Body of pancreas (tissue), 4 donors: ENCODE results near the gene CHSY3. TPM values are rescaled to one million over a fixed set of nuclear protein-coding genes. Genes with fewer than 3 reads are reported as not detected.

Source experiments
- ATAC-seq: fragments of 150-250 bp; one replicate; pipeline ENCODE4 v1.9.1; 2016
- DNase-seq, 4 donors: peaks; one replicate each; pipeline ENCODE4 v3.0.0-alpha.2; 2019
- H3K27ac ChIP-seq, 4 donors: fragments of 200-600 bp; sonication (generic); 1 replicate in 3 of 4; 2 replicates in 1 of 4; pipeline versions ENCODE4 v1.5.1 to v1.6.1; 2016 to 2019; ENCODE audit warnings: mild to moderate bottlenecking in 1 of 4, mixed read lengths in 1 of 4, moderate library complexity in 1 of 4
- H3K27me3 ChIP-seq, 2 donors: fragments of 200-600 bp; sonication (generic); one replicate each; pipeline ENCODE4 v1.6.0; 2016; ENCODE audit warnings: mild to moderate bottlenecking in 1 of 2
- H3K36me3 ChIP-seq, 2 donors: fragments of 200-600 bp; sonication (generic); replicated peaks in 1 of 2; 2 replicates each; pipeline ENCODE4 v1.5.1; 2016; ENCODE audit warnings: low read depth in 2 of 2; ENCODE audit not compliant: insufficient read depth in 1 of 2
- H3K4me1 ChIP-seq: fragments of 200-600 bp; sonication (generic); one replicate; pipeline ENCODE4 v1.6.0; 2016
- H3K4me3 ChIP-seq, 2 donors: fragments of 200-600 bp; sonication (generic); 1 replicate in 1 of 2; 2 replicates in 1 of 2; pipeline ENCODE4 v1.5.1; 2016 to 2019
- H3K9me3 ChIP-seq, 3 donors: fragments of 200-600 bp; sonication (generic); 1 replicate in 2 of 3; 2 replicates in 1 of 3; pipeline ENCODE4 v1.5.1; 2016
- CTCF ChIP-seq, 7 experiments: fragments of 450-650 bp in 4 of 7; fragments of 200-600 bp in 3 of 7; sonication (generic) in 3 of 7; IDR thresholded peaks; one replicate each; pipeline ENCODE4 v1.5.1; 2016 to 2019; ENCODE audit warnings: antibody characterized with exemption in 7 of 7
- POLR2A ChIP-seq, 3 donors: fragments of 450-650 bp; IDR thresholded peaks; one replicate each; pipeline ENCODE4 v1.6.1; 2016; ENCODE audit warnings: antibody characterized with exemption in 3 of 3, mild to moderate bottlenecking in 2 of 3
- WGBS, 2 donors: methylation state at CpG; one replicate each; pipeline ENCODE4 v1.1.5; 2017; 5-methylcytosine and 5-hydroxymethylcytosine counted together
- intact Hi-C: fragments of 100-400 bp; cut with DNase I; formaldehyde crosslinking; loops from one replicate; pipeline ENCODE4 v1.15.1; 2023
- total RNA-seq, 2 donors: library from RNA; depleted of rRNA; stranded (reverse); fragments of >200 nt; gene quantifications; one replicate each; pipeline ENCODE4 v1.1.0, GENCODE V29; 2016

The CHSY3 gene
- total RNA-seq, 2 donors from 2014 or later, result 3.3 to 6.5 TPM

GRCh38 chr5:129971714-129972113 lies 67.4 kb downstream of the CHSY3 start:
- DNase-seq (no peak), ATAC-seq (no peak)
- H3K36me3 ChIP-seq, result no peaks in the 10 kb centered on the region
- no peak overlapping the region for H3K4me3 ChIP-seq
- H3K4me1 ChIP-seq, result no peaks in the 10 kb centered on the region
- H3K27ac ChIP-seq, result no peak overlapping the region
- H3K9me3 ChIP-seq, result no peaks in the 10 kb centered on the region
- intact Hi-C loops, result no loop called here
- TF ChIP-seq POLR2A (IDR thresholded peaks at IDR 0.05) (no peak), CTCF (IDR thresholded peaks at IDR 0.05) (no peak)
- no peaks in the 10 kb centered on the region for H3K27me3 ChIP-seq

- H3K4me1 ChIP-seq, result no peaks in the 10 kb centered on the region
- ATAC-seq, result no peak
- no peak overlapping the region for H3K27ac ChIP-seq
- no peak for DNase-seq
- no peaks in the 10 kb centered on the region for H3K36me3 ChIP-seq
- H3K27me3 ChIP-seq, result no peaks in the 10 kb centered on the region
- H3K9me3 ChIP-seq, result no peaks in the 10 kb centered on the region
- intact Hi-C loops, result no loop called here
- H3K4me3 ChIP-seq, result no peak overlapping the region
- no peak for TF ChIP-seq CTCF (IDR thresholded peaks at IDR 0.05)
- no peak for TF ChIP-seq POLR2A (IDR thresholded peaks at IDR 0.05)
Measured at GRCh38 chr5:129972465-129973141, 68.3 kb downstream of the CHSY3 start.

GRCh38 chr5:129973716-129974426 lies 69.6 kb downstream of the CHSY3 start:
- no peak for DNase-seq
- no peaks in the 10 kb centered on the region for H3K4me1 ChIP-seq
- TF ChIP-seq CTCF (IDR thresholded peaks at IDR 0.05) (no peak), POLR2A (IDR thresholded peaks at IDR 0.05) (no peak)
- no peaks in the 10 kb centered on the region for H3K36me3 ChIP-seq
- ATAC-seq, result no peak
- no peak overlapping the region for H3K4me3 ChIP-seq
- no peaks in the 10 kb centered on the region for H3K9me3 ChIP-seq
- H3K27me3 ChIP-seq, result no peaks in the 10 kb centered on the region
- no peak overlapping the region for H3K27ac ChIP-seq
- intact Hi-C loops, result no loop called here
- 77 to 87% methylated on average over 2 of the region's 2 CpGs for WGBS, 2 donors

GRCh38 chr5:129977810-129978209 lies 73.5 kb downstream of the CHSY3 start:
- no peak overlapping the region for H3K27ac ChIP-seq
- H3K4me1 ChIP-seq, result no peaks in the 10 kb centered on the region
- no peaks in the 10 kb centered on the region for H3K9me3 ChIP-seq
- ATAC-seq (no peak), DNase-seq (no peak)
- no peak for TF ChIP-seq POLR2A (IDR thresholded peaks at IDR 0.05)
- H3K27me3 ChIP-seq, result no peaks in the 10 kb centered on the region
- H3K4me3 ChIP-seq, result no peak overlapping the region
- intact Hi-C loops, result no loop called here
- no peaks in the 10 kb centered on the region for H3K36me3 ChIP-seq

GRCh38 chr5:129978270-129978669 lies 74.0 kb downstream of the CHSY3 start:
- H3K9me3 ChIP-seq, result no peaks in the 10 kb centered on the region
- WGBS, 2 donors, result 40 to 42% methylated on average over 1 of the region's 1 CpG
- no peaks in the 10 kb centered on the region for H3K4me1 ChIP-seq
- no peaks in the 10 kb centered on the region for H3K36me3 ChIP-seq
- H3K27me3 ChIP-seq, result no peaks in the 10 kb centered on the region
- TF ChIP-seq POLR2A (IDR thresholded peaks at IDR 0.05) (no peak), CTCF (IDR thresholded peaks at IDR 0.05) (no peak)
- intact Hi-C loops, result no loop called here
- H3K27ac ChIP-seq, result no peak overlapping the region
- no peak for ATAC-seq
- H3K4me3 ChIP-seq, result no peak overlapping the region
- DNase-seq, result no peak
